OCI-LY7 (cell line): ENCODE data around the gene CS. TPM values are rescaled to one million over a fixed set of nuclear protein-coding genes. Genes with fewer than 3 reads are reported as not detected.

ENCODE experiments used
- BruUV-seq: library from RNA; stranded (reverse); fragments of 400-500 nt; replicated peaks from 2 replicates; lab custom pipeline; 2021; lab: Mats Ljungman, UMichigan
- CTCF ChIA-PET: fragments of 300-600 bp; sonication (Branson Sonifier 250); formaldehyde crosslinking; loops from one replicate; lab custom pipeline; 2022; ENCODE audit warnings: antibody characterized with exemption; ENCODE audit not compliant: unreplicated experiment; lab: Charles Lee
- POLR2A ChIA-PET: fragments of 300-600 bp; sonication (Branson Sonifier 250); formaldehyde crosslinking; loops from one replicate; lab custom pipeline; 2022; ENCODE audit warnings: antibody characterized with exemption; lab: Charles Lee
- DNase-seq: peaks from one replicate; pipeline ENCODE4 v3.0.0-alpha.2; 2015; ENCODE audit warnings: low spot score
- H2AFZ ChIP-seq: fragments of 200-600 bp; sonication (generic), shearing (Covaris generic); 2 replicates; pipeline ENCODE4 v1.6.1; 2014; ENCODE audit warnings: mild to moderate bottlenecking, antibody characterized with exemption, low read length, moderate library complexity
- H3K27ac ChIP-seq: fragments of 200-600 bp; sonication (generic); 2 replicates; pipeline ENCODE4 v1.5.1; 2014; ENCODE audit warnings: mixed run types, low read depth, mild to moderate bottlenecking, moderate library complexity, low read length, inconsistent platforms; ENCODE audit not compliant: poor library complexity, severe bottlenecking
- H3K36me3 ChIP-seq: fragments of 200-600 bp; sonication (generic); 2 replicates; pipeline ENCODE4 v1.6.1; 2014; ENCODE audit warnings: mild to moderate bottlenecking, antibody characterized with exemption, low read length, moderate library complexity, mixed read lengths; ENCODE audit not compliant: insufficient read depth
- H3K4me1 ChIP-seq: fragments of 200-600 bp; sonication (generic); 2 replicates; pipeline ENCODE4 v1.5.1; 2014; ENCODE audit warnings: mild to moderate bottlenecking, low read length; ENCODE audit not compliant: insufficient read depth, poor library complexity, severe bottlenecking
- H3K4me2 ChIP-seq: fragments of 200-600 bp; sonication (generic); 2 replicates; pipeline ENCODE4 v1.6.1; 2014; ENCODE audit warnings: mild to moderate bottlenecking, low read length
- H3K4me3 ChIP-seq: fragments of 200-600 bp; sonication (generic); 2 replicates; pipeline ENCODE4 v1.5.1; 2014; ENCODE audit warnings: mild to moderate bottlenecking, low read depth, low read length; ENCODE audit not compliant: poor library complexity, severe bottlenecking
- H3K79me2 ChIP-seq: fragments of 200-600 bp; sonication (generic); 2 replicates; pipeline ENCODE4 v1.6.1; 2016; ENCODE audit warnings: low read depth, mild to moderate bottlenecking, low read length, moderate library complexity, mixed read lengths; ENCODE audit not compliant: insufficient read depth
- H3K9me2 ChIP-seq: fragments of 200-600 bp; sonication (generic); 2 replicates; pipeline ENCODE4 v1.6.1; 2016; ENCODE audit warnings: mild to moderate bottlenecking, low read length, mixed read lengths; ENCODE audit not compliant: insufficient read depth
- H3K9me3 ChIP-seq: fragments of 200-600 bp; sonication (generic); 2 replicates; pipeline ENCODE4 v1.6.1; 2014; ENCODE audit warnings: mild to moderate bottlenecking, mixed run types, low read length, mixed read lengths
- H4K20me1 ChIP-seq: fragments of 200-600 bp; sonication (generic); 2 replicates; pipeline ENCODE4 v1.6.1; 2014; ENCODE audit warnings: mild to moderate bottlenecking, antibody characterized with exemption, low read length, moderate library complexity, mixed read lengths; ENCODE audit not compliant: insufficient read depth
- CTCF ChIP-seq: fragments of 200-600 bp; sonication (generic); conservative IDR thresholded peaks from 2 replicates; pipeline ENCODE4 v1.5.1; 2014; ENCODE audit warnings: mild to moderate bottlenecking, antibody characterized with exemption, low read length, moderate library complexity, mixed read lengths
- EZH2phosphoT487 ChIP-seq: fragments of 200-600 bp; sonication (generic); IDR thresholded peaks from 2 replicates; pipeline ENCODE4 v1.6.1; 2018; ENCODE audit warnings: low read depth, borderline replicate concordance, mild to moderate bottlenecking, mixed run types, antibody characterized with exemption, low read length, moderate library complexity, mixed read lengths
- intact Hi-C: fragments of 100-400 bp; cut with micrococcal nuclease; formaldehyde crosslinking; loops from one replicate; pipeline ENCODE4 v1.10.0; 2022; ENCODE audit not compliant: unreplicated experiment
- total RNA-seq, 2 experiments: library from RNA; depleted of rRNA in 1 of 2; stranded (reverse); fragments of >200 nt in 1 of 2; shearing (Covaris generic) in 1 of 2; gene quantifications; 2 replicates each; pipeline ENCODE4 v1.2.3, GENCODE V29; 2014 to 2022

Gene CS
- total RNA-seq, 2 experiments from 2014 or later: 154 to 262 TPM

GRCh38 chr12:56222531-56222895, 77.6 kb downstream of the CS start:
- H3K9me2 ChIP-seq: no peaks in the 10 kb centered on the region
- intact Hi-C loops: no loop called here
- no peaks in the 10 kb centered on the region for H3K9me3 ChIP-seq
- peak overlapping the region; percentile 77 for H3K27ac ChIP-seq
- H3K36me3 ChIP-seq: no peaks in the 10 kb centered on the region; the same call in 1 of the 2 replicates
- no peak for DNase-seq
- H2AFZ ChIP-seq: peak overlapping the region; percentile 65; the same call in 1 of the 2 replicates
- CTCF ChIA-PET: interaction anchor here (0.6 to 3.4 kb wide), 9 partner anchors 11 to 1620 kb away, joined by 3 to 35 read pairs (median 4); partner anchors contain the start of genes SMARCC2 and ZC3H10
- H3K4me2 ChIP-seq: peak overlapping the region; percentile 100
- H3K4me3 ChIP-seq: peak overlapping the region; percentile 81
- no TSS peak for BruUV-seq
- peaks cover 40% of the 10 kb centered on the region for H3K4me1 ChIP-seq
- POLR2A ChIA-PET: interaction anchor here (0.7 to 4.2 kb wide), 17 partner anchors 8 to 251 kb away, joined by 3 to 85 read pairs (median 9); partner anchors contain the start of genes COQ10A, IL23A, SMARCC2 and ZC3H10
- no peaks in the 10 kb centered on the region for H4K20me1 ChIP-seq
- no peak for TF ChIP-seq CTCF
- TF ChIP-seq EZH2phosphoT487: no peak
- peaks cover 23% of the 10 kb centered on the region; the same call in 1 of the 2 replicates for H3K79me2 ChIP-seq

- TSS peak; percentile 59 for BruUV-seq
- CTCF ChIA-PET: interaction anchor here (0.6 to 3.4 kb wide), 12 partner anchors 9 to 424 kb away, joined by 3 to 35 read pairs (median 4); partner anchors contain the start of genes ESYT1, SMARCC2 and ZC3H10
- no peaks in the 10 kb centered on the region for H3K9me3 ChIP-seq
- no peaks in the 10 kb centered on the region; the same call in 1 of the 2 replicates for H3K36me3 ChIP-seq
- DNase-seq: peak; percentile 95
- H3K27ac ChIP-seq: peak within 1 kb of the TSS; percentile 77
- TF ChIP-seq CTCF: 0 out of 2 replicates have a peak, but pooled peaks have one; percentile 20
- TF ChIP-seq EZH2phosphoT487: no peak
- no peaks in the 10 kb centered on the region for H3K9me2 ChIP-seq
- H4K20me1 ChIP-seq: no peaks in the 10 kb centered on the region
- H3K4me2 ChIP-seq: peak within 1 kb of the TSS; percentile 100
- intact Hi-C loops: loop anchor here (2.0 kb wide), 1 partner anchor 15 kb away; no protein-coding TSS in a partner anchor
- POLR2A ChIA-PET: interaction anchor here (0.7 to 4.2 kb wide), 24 partner anchors 9 to 327 kb away, joined by 3 to 85 read pairs (median 6); partner anchors contain the start of genes COQ10A, IL23A, MYL6 and SMARCC2
- peak within 1 kb of the TSS; percentile 81 for H3K4me3 ChIP-seq
- H3K4me1 ChIP-seq: peaks cover 40% of the 10 kb centered on the region
- peak within 1 kb of the TSS; percentile 65; the same call in 1 of the 2 replicates for H2AFZ ChIP-seq
- peaks cover 23% of the 10 kb centered on the region; the same call in 1 of the 2 replicates for H3K79me2 ChIP-seq
These were observed 78.2 kb downstream of the CS start, which contains the start of gene RNF41 for GRCh38 chr12:56221757-56222530. TSS of gene RNF41 (minus strand) at chr12:56221922. CDS start at chr12:56214047, 7,875 bp downstream.

Other genes with a start within 250 kb of the CS start
- not detected in 2 replicates for gene ERBB3, start 220.2 kb downstream of the CS start, total RNA-seq (2014; rRNA removed; shearing (Covaris generic))
- 0.83 TPM in 1 of 2 replicates, not detected in the other for gene ERBB3, start 220.2 kb downstream of the CS start, total RNA-seq (2022)
- 358 and 437 TPM in 2 replicates for gene PA2G4, start 195.8 kb downstream of the CS start, total RNA-seq (2014; rRNA removed; shearing (Covaris generic))
- gene PA2G4, start 195.8 kb downstream of the CS start, total RNA-seq (2022): 280 and 289 TPM in 2 replicates
- gene RPL41, start 183.7 kb downstream of the CS start, total RNA-seq (2014; rRNA removed; shearing (Covaris generic)): 4,534 and 5,932 TPM in 2 replicates
- gene RPL41, start 183.7 kb downstream of the CS start, total RNA-seq (2022): 4,745 and 4,976 TPM in 2 replicates
- gene ZC3H10, start 182.1 kb downstream of the CS start, total RNA-seq (2014; rRNA removed; shearing (Covaris generic)): 11.9 and 12.6 TPM in 2 replicates
- gene ZC3H10, start 182.1 kb downstream of the CS start, total RNA-seq (2022): 15.8 and 16.5 TPM in 2 replicates
- gene ESYT1, start 172.1 kb downstream of the CS start, total RNA-seq (2014; rRNA removed; shearing (Covaris generic)): 74.6 and 85.9 TPM in 2 replicates
- 108 and 112 TPM in 2 replicates for gene ESYT1, start 172.1 kb downstream of the CS start, total RNA-seq (2022)
- 56.6 and 105 TPM in 2 replicates for gene MYL6B, start 147.7 kb downstream of the CS start, total RNA-seq (2014; rRNA removed; shearing (Covaris generic))
- 62.6 and 77.6 TPM in 2 replicates for gene MYL6B, start 147.7 kb downstream of the CS start, total RNA-seq (2022)
- 574 and 654 TPM in 2 replicates for gene MYL6, start 142.0 kb downstream of the CS start, total RNA-seq (2014; rRNA removed; shearing (Covaris generic))
- gene MYL6, start 142.0 kb downstream of the CS start, total RNA-seq (2022): 415 and 468 TPM in 2 replicates
- 59.7 and 68.3 TPM in 2 replicates for gene SMARCC2, start 110.8 kb downstream of the CS start, total RNA-seq (2014; rRNA removed; shearing (Covaris generic))
- 137 and 162 TPM in 2 replicates for gene SMARCC2, start 110.8 kb downstream of the CS start, total RNA-seq (2022)
- 63.8 and 76.1 TPM in 2 replicates for gene RNF41, start 78.4 kb downstream of the CS start, total RNA-seq (2014; rRNA removed; shearing (Covaris generic))
- gene RNF41, start 78.4 kb downstream of the CS start, total RNA-seq (2022): 43.7 and 45.6 TPM in 2 replicates
- 37.5 and 46.0 TPM in 2 replicates for gene NABP2, start 76.0 kb downstream of the CS start, total RNA-seq (2014; rRNA removed; shearing (Covaris generic))
- gene NABP2, start 76.0 kb downstream of the CS start, total RNA-seq (2022): 54.1 and 61.1 TPM in 2 replicates
- 0.76 and 2.5 TPM in 2 replicates for gene SLC39A5, start 70.3 kb downstream of the CS start, total RNA-seq (2014; rRNA removed; shearing (Covaris generic))
- gene SLC39A5, start 70.3 kb downstream of the CS start, total RNA-seq (2022): 1.2 and 1.4 TPM in 2 replicates
- gene ANKRD52, start 41.9 kb downstream of the CS start, total RNA-seq (2014; rRNA removed; shearing (Covaris generic)): 7.0 and 11.7 TPM in 2 replicates
- 35.0 and 35.6 TPM in 2 replicates for gene ANKRD52, start 41.9 kb downstream of the CS start, total RNA-seq (2022)
- 15.8 and 22.1 TPM in 2 replicates for gene COQ10A, start 33.4 kb downstream of the CS start, total RNA-seq (2014; rRNA removed; shearing (Covaris generic))
- gene COQ10A, start 33.4 kb downstream of the CS start, total RNA-seq (2022): 20.6 and 28.9 TPM in 2 replicates
- gene CNPY2, start 15.7 kb upstream of the CS start, total RNA-seq (2014; rRNA removed; shearing (Covaris generic)): 62.8 and 75.5 TPM in 2 replicates
- gene CNPY2, start 15.7 kb upstream of the CS start, total RNA-seq (2022): 80.2 and 85.5 TPM in 2 replicates
- gene PAN2, start 33.7 kb upstream of the CS start, total RNA-seq (2014; rRNA removed; shearing (Covaris generic)): 69.9 and 106 TPM in 2 replicates
- 117 and 132 TPM in 2 replicates for gene PAN2, start 33.7 kb upstream of the CS start, total RNA-seq (2022)
- gene IL23A, start 38.6 kb upstream of the CS start, total RNA-seq (2014; rRNA removed; shearing (Covaris generic)): 16.3 and 18.3 TPM in 2 replicates
- 9.8 and 12.7 TPM in 2 replicates for gene IL23A, start 38.6 kb upstream of the CS start, total RNA-seq (2022)
- 75.3 and 89.0 TPM in 2 replicates for gene STAT2, start 59.8 kb upstream of the CS start, total RNA-seq (2014; rRNA removed; shearing (Covaris generic))
- 126 and 135 TPM in 2 replicates for gene STAT2, start 59.8 kb upstream of the CS start, total RNA-seq (2022)
- gene APOF, start 62.5 kb upstream of the CS start, total RNA-seq (2014; rRNA removed; shearing (Covaris generic)): 0.16 TPM in 1 of 2 replicates, not detected in the other
- 0.20 and 0.38 TPM in 2 replicates for gene APOF, start 62.5 kb upstream of the CS start, total RNA-seq (2022)
- 44.8 and 46.5 TPM in 2 replicates for gene TIMELESS, start 149.1 kb upstream of the CS start, total RNA-seq (2014; rRNA removed; shearing (Covaris generic))
- 103 and 115 TPM in 2 replicates for gene TIMELESS, start 149.1 kb upstream of the CS start, total RNA-seq (2022)
- not detected in 2 replicates for gene MIP, start 154.3 kb upstream of the CS start, total RNA-seq (2014; rRNA removed; shearing (Covaris generic))
- gene MIP, start 154.3 kb upstream of the CS start, total RNA-seq (2022): 0.57 TPM in 1 of 2 replicates, not detected in the other
- 5.3 and 5.9 TPM in 2 replicates for gene SPRYD4, start 168.2 kb upstream of the CS start, total RNA-seq (2014; rRNA removed; shearing (Covaris generic))
- 6.9 and 7.5 TPM in 2 replicates for gene SPRYD4, start 168.2 kb upstream of the CS start, total RNA-seq (2022)
- not detected in 2 replicates for gene GLS2, start 187.8 kb upstream of the CS start, total RNA-seq (2014; rRNA removed; shearing (Covaris generic))
- gene GLS2, start 187.8 kb upstream of the CS start, total RNA-seq (2022): not detected in 2 replicates
- 0.32 and 2.2 TPM in 2 replicates for gene RBMS2, start 221.5 kb upstream of the CS start, total RNA-seq (2014; rRNA removed; shearing (Covaris generic))
- gene RBMS2, start 221.5 kb upstream of the CS start, total RNA-seq (2022): 0.27 and 1.1 TPM in 2 replicates